Measurements from ENCODE around the gene ZNF550. TPM values are rescaled to one million over a fixed set of nuclear protein-coding genes. Genes with fewer than 3 reads are reported as not detected.
A peak's percentile ranks its signal among the peaks of the same experiment; 100 is the strongest.

The ZNF550 gene
- total and polyA plus RNA-seq, 2 of the 13 experiments (the other 11 are each of a cell fraction or from before 2014, with no cell fraction given), result 8.6 to 9.1 TPM

- no peak for TF ChIP-seq ZNF382 (CRISPR knock-in tag; IDR thresholded peaks at IDR 0.05; ENCODE audit: borderline replicate concordance)
- TF ChIP-seq ZNF772 (CRISPR knock-in tag; IDR thresholded peaks at IDR 0.05), result peak; percentile 43
- TF ChIP-seq ETS1 (CRISPR knock-in tag; IDR thresholded peaks at IDR 0.05), result no peak
- no peak for TF ChIP-seq MLLT10 (CRISPR knock-in tag; IDR thresholded peaks at IDR 0.05)
- TF ChIP-seq ZNF335 (CRISPR knock-in tag; IDR thresholded peaks at IDR 0.05), result peak; percentile 71; the same call in 1 of the 2 replicates
- no peak for TF ChIP-seq SYNCRIP (IDR thresholded peaks at IDR 0.05; ENCODE audit: insufficient read depth, low read depth, low read length)
- TF ChIP-seq ZNF280B (CRISPR knock-in tag; IDR thresholded peaks at IDR 0.05; ENCODE audit: borderline replicate concordance), result no peak; the same call in 1 of the 2 replicates
- no peak for TF ChIP-seq NFE2L2 (IDR thresholded peaks at IDR 0.05; ENCODE audit: low read length)
- TF ChIP-seq ZSCAN5A (CRISPR knock-in tag; IDR thresholded peaks at IDR 0.05; ENCODE audit: borderline replicate concordance), result no peak
- peak; percentile 23; the same call in 1 of the 2 replicates for TF ChIP-seq FOSL2 (CRISPR knock-in tag; IDR thresholded peaks at IDR 0.05)
- TF ChIP-seq MTF2 (CRISPR knock-in tag; IDR thresholded peaks at IDR 0.05; ENCODE audit: borderline replicate concordance), result no peak
- TF ChIP-seq ZNF251 (CRISPR knock-in tag; IDR thresholded peaks at IDR 0.05), result no peak
- no peak for TF ChIP-seq ZBTB1 (CRISPR knock-in tag; IDR thresholded peaks at IDR 0.05; ENCODE audit: borderline replicate concordance)
- peak; percentile 57; the same call in 1 of the 2 replicates for TF ChIP-seq ZSCAN31 (CRISPR knock-in tag; IDR thresholded peaks at IDR 0.05; ENCODE audit: low read depth)
- no peak for TF ChIP-seq ZNF275 (CRISPR knock-in tag; IDR thresholded peaks at IDR 0.05; ENCODE audit: borderline replicate concordance)
- no peak for TF ChIP-seq SATB2 (CRISPR knock-in tag; IDR thresholded peaks at IDR 0.05)
- TF ChIP-seq RNF2 (conservative IDR thresholded peaks at IDR 0.05; ENCODE audit: low read depth), result no peak
- TF ChIP-seq SNAI1 (CRISPR knock-in tag; IDR thresholded peaks at IDR 0.05; ENCODE audit: borderline replicate concordance), result no peak
- no peak for TF ChIP-seq RERE (CRISPR knock-in tag; IDR thresholded peaks at IDR 0.05; ENCODE audit: low read depth)
Measured at GRCh38 chr19:57578487-57579205, 19.0 kb upstream of the ZNF550 start, which contains the start of gene ZNF416 (continued).

All from HepG2 (cell line).